Left ventricle myocardium superior (tissue), 1 donor: ENCODE data around the gene AGAP9. TPM values are rescaled to one million over a fixed set of nuclear protein-coding genes. Genes with fewer than 3 reads are reported as not detected.
"Not testable (repeated sequence)": the region's sequence is repeated elsewhere in the genome, so short reads cannot be mapped to it uniquely, and the experiment has no call there.

Experiments used
- ATAC-seq: fragments of 200-7000 bp; cut with Tn5 transposase; one replicate; pipeline ENCODE4 v1.9.1; 2020; ENCODE audit warnings: mild to moderate bottlenecking, moderate library complexity
- DNase-seq: peaks from one replicate; pipeline ENCODE4 v3.0.0-alpha.2; 2020
- intact Hi-C: fragments of 100-400 bp; cut with micrococcal nuclease; formaldehyde crosslinking; loops from one replicate; pipeline ENCODE4 v1.11.0; 2022
- total RNA-seq: library from RNA; stranded (reverse); fragmentation: NEBNext Ultra II Directional; extraction: Animal tissue kit (Norgen Biotek cat#: 25700); gene quantifications from one replicate; pipeline ENCODE4 v1.2.1, GENCODE V29; 2021
- donor health status: DM: no; HTN: yes; CAD: no; lungs with severe emphysema.

AGAP9 gene
- total RNA-seq, 1 donor from 2014 or later: 2.3 TPM

GRCh38 chr10:47465216-47465917, 58.1 kb downstream of the AGAP9 start:
- DNase-seq, ATAC-seq, intact Hi-C loops: not testable (repeated sequence)

- intact Hi-C loops, DNase-seq, ATAC-seq: not testable (repeated sequence)
Observed at GRCh38 chr10:47462577-47463358, 60.7 kb downstream of the AGAP9 start.

GRCh38 chr10:47461261-47461687, 62.2 kb downstream of the AGAP9 start:
- peak; percentile 63 for DNase-seq
- peak; percentile 96 for ATAC-seq
- intact Hi-C loops: not testable (repeated sequence)

- DNase-seq (no peak), ATAC-seq (no peak)
- intact Hi-C loops: no loop called here
Observed at GRCh38 chr10:47458466-47459154, 64.8 kb downstream of the AGAP9 start.

- ATAC-seq: no peak
- no peak for DNase-seq
- intact Hi-C loops: no loop called here
Observed at GRCh38 chr10:47457826-47458225, 65.6 kb downstream of the AGAP9 start.

GRCh38 chr10:47457528-47457820, 66.0 kb downstream of the AGAP9 start:
- no peak for ATAC-seq
- intact Hi-C loops: no loop called here
- DNase-seq: no peak

- ATAC-seq: no peak
- intact Hi-C loops: no loop called here
- DNase-seq: no peak
Observed at GRCh38 chr10:47456794-47457527, 66.5 kb downstream of the AGAP9 start.

GRCh38 chr10:47456079-47456785, 67.2 kb downstream of the AGAP9 start:
- intact Hi-C loops: no loop called here
- no peak for DNase-seq
- ATAC-seq: no peak

- ATAC-seq, DNase-seq, intact Hi-C loops: not testable (repeated sequence)
Observed at GRCh38 chr10:47455350-47456078, 67.9 kb downstream of the AGAP9 start.

GRCh38 chr10:47454780-47455058, 68.7 kb downstream of the AGAP9 start:
- ATAC-seq: no peak
- intact Hi-C loops: no loop called here
- no peak for DNase-seq

- intact Hi-C loops: no loop called here
- DNase-seq: no peak
- ATAC-seq: no peak
Observed at GRCh38 chr10:47454008-47454779, 69.2 kb downstream of the AGAP9 start.

- intact Hi-C loops: no loop called here
- ATAC-seq (no peak), DNase-seq (no peak)
Observed at GRCh38 chr10:47453141-47454007, 70.1 kb downstream of the AGAP9 start.

GRCh38 chr10:47452495-47453140, 70.8 kb downstream of the AGAP9 start:
- ATAC-seq (no peak), DNase-seq (no peak)
- intact Hi-C loops: no loop called here

GRCh38 chr10:47451998-47452494, 71.4 kb downstream of the AGAP9 start:
- DNase-seq (no peak), ATAC-seq (no peak)
- intact Hi-C loops: no loop called here
